Measurements from ENCODE around the gene TAL1.

Gene TAL1

DNA sequence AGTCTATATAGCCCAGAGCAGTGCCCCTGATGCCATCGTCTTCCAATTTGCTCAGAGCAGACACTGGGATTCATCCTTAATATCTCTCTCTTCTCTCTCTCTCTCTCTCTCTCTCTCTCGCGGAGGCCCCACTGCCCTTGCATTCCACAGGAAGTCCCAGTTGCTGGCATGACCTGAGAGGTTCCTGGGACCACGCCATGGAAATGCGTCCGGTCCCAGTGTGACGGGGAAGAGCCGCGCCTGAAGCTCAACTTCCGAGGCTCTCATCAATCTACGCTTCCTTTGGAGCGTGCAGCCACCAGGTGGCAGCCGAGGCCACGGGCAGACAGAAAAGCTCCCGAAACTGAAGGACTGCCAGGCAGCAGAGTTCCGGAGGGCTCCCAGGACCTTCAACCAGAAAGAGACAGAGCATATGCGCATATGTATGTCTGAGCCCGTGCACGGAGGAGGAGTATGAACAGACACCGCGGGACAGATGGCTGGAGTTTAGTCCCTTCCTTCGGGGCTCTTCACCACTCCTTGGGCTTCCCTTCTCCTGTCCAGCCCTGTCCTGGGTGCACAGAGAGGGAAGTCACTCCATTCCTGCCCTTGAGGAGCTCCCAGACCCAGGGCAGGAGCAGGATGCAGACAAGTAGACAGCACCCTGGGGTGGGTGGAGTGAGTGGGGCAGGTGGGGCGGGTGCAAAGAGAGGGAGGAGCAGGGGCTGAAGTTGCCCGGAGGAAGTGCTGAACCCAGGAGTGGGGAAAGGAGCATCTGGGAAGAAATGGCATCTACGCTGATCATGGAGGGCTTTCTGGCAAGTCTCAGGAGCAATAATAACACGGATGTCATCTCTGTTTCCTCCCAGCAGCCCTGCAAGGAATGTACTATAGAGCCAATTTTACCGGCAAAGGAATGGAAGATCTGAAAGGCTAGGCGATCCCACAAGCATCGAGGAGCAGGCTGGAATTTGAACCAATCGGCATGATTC lies 52.7 kb downstream of the TAL1 start:
- in situ Hi-C loops (cut with MboI; ENCODE audit: low sequenced_read_pairs): loop anchor here (25.0 kb wide), 1 partner anchor 533 kb away; no protein-coding TSS in a partner anchor

GRCh38 chr1:47178654-47179016 lies 53.4 kb downstream of the TAL1 start:
- in situ Hi-C loops (cut with MboI; ENCODE audit: low sequenced_read_pairs): loop anchor here (25.0 kb wide), 1 partner anchor 534 kb away; no protein-coding TSS in a partner anchor

DNA sequence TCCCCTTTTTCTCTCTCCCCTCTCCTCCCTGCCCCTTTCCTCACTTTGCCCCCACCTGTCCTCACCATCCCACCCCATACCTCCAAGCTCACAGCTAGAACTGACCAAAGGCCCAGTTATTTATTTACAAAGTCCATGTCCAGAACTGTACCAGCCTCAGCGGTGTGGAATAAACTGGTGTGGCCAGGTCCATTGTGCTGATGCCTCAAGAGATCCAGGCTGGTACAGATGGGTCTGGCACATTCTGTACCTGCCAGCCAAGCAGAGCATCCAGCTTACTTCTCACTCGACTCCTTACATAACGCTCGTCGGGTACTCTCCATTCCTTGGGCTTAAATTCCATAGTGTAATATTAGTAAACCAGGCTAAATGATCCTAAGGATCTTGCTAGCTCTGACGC lies 54.0 kb downstream of the TAL1 start:
- in situ Hi-C loops (cut with MboI; ENCODE audit: low sequenced_read_pairs): loop anchor here (25.0 kb wide), 1 partner anchor 534 kb away; no protein-coding TSS in a partner anchor

GRCh38 chr1:47175227-47175934 lies 56.6 kb downstream of the TAL1 start:
- in situ Hi-C loops (cut with MboI; ENCODE audit: low sequenced_read_pairs): loop anchor here (25.0 kb wide), 1 partner anchor 537 kb away; no protein-coding TSS in a partner anchor

DNA sequence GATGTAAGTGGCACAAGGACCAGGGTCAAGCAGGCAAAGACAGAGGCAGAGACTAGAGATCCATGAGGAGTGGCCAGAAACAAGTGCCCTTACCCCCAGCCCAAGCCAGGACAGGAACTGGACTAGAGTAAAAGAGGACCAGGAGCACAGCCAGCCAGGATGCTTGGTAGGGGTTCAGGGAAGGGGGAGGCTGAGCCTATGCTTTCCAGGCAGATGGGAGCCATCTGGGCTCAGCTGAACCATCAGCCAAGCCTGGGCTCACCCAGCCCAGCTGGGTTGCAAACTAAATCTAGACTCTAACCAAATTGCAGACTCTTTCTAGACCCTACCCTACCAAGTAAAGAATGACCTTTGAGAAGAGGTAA lies 57.4 kb downstream of the TAL1 start:
- in situ Hi-C loops (cut with MboI; ENCODE audit: low sequenced_read_pairs): loop anchor here (25.0 kb wide), 1 partner anchor 538 kb away; no protein-coding TSS in a partner anchor

GRCh38 chr1:47172782-47173181 lies 59.2 kb downstream of the TAL1 start:
- in situ Hi-C loops (cut with MboI; ENCODE audit: low sequenced_read_pairs): no loop called here

Data from HL-60/S4 (cell line).